Epithelial cell of proximal tubule (primary cell): Measurements from ENCODE around the gene SIGLEC15. TPM values are rescaled to one million over a fixed set of nuclear protein-coding genes. Genes with fewer than 3 reads are reported as not detected.
"Not testable (repeated sequence)": the region's sequence is repeated elsewhere in the genome, so short reads cannot be mapped to it uniquely, and the experiment has no call there.

Source experiments
- DNase-seq: peaks from one replicate; pipeline ENCODE4 v3.0.0-alpha.2; 2011; ENCODE audit warnings: low read depth
- H3K4me3 ChIP-seq: 2 replicates; pipeline ENCODE4 v1.5.1; 2011; ENCODE audit warnings: low read depth, mild to moderate bottlenecking, low read length
- total RNA-seq: library from RNA; depleted of rRNA; stranded (reverse); fragments of >200 nt; gene quantifications from 2 replicates; pipeline ENCODE4 v1.2.3, GENCODE V29; 2015
- TF ChIP-seq, protein P1 (sequence below): conservative IDR thresholded peaks from 2 replicates; pipeline ENCODE4 v1.5.1; 2012; ENCODE audit warnings: low read depth, mild to moderate bottlenecking, low read length

The SIGLEC15 gene
- total RNA-seq, 1 donor from 2014 or later: 9.4 TPM

DNA sequence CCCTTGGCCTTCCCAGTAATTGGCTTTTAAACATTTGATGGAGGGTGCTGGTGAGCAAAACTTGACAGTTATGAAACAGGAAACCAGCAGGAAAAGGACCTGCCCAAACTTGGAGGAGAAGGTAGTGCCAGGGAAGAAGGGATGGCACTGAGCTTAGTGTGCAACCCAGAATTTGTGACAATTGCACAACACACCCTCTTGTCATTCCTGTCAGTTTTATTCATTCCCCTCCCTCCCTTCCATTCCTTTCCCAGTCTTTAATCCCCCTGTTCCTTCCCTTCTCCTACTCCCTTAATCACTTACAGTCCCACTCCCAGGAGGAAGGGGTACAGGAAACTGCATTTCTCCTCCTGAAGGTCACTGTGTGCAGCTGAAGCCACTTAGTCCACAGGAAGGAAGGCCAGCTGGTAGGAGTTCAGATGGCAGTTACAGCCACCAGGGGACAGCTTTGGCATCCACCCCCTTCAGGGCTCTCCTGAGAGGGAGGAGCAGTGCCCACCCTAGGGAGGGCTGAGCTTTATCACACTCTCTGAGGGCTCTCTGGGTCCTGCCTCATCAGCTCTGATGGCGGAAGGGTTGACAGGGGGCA lies 24.0 kb upstream of the SIGLEC15 start:
- no peak overlapping the region for H3K4me3 ChIP-seq
- no peak for DNase-seq
- TF ChIP-seq, protein P1, sequence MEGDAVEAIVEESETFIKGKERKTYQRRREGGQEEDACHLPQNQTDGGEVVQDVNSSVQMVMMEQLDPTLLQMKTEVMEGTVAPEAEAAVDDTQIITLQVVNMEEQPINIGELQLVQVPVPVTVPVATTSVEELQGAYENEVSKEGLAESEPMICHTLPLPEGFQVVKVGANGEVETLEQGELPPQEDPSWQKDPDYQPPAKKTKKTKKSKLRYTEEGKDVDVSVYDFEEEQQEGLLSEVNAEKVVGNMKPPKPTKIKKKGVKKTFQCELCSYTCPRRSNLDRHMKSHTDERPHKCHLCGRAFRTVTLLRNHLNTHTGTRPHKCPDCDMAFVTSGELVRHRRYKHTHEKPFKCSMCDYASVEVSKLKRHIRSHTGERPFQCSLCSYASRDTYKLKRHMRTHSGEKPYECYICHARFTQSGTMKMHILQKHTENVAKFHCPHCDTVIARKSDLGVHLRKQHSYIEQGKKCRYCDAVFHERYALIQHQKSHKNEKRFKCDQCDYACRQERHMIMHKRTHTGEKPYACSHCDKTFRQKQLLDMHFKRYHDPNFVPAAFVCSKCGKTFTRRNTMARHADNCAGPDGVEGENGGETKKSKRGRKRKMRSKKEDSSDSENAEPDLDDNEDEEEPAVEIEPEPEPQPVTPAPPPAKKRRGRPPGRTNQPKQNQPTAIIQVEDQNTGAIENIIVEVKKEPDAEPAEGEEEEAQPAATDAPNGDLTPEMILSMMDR: no peak

DNA sequence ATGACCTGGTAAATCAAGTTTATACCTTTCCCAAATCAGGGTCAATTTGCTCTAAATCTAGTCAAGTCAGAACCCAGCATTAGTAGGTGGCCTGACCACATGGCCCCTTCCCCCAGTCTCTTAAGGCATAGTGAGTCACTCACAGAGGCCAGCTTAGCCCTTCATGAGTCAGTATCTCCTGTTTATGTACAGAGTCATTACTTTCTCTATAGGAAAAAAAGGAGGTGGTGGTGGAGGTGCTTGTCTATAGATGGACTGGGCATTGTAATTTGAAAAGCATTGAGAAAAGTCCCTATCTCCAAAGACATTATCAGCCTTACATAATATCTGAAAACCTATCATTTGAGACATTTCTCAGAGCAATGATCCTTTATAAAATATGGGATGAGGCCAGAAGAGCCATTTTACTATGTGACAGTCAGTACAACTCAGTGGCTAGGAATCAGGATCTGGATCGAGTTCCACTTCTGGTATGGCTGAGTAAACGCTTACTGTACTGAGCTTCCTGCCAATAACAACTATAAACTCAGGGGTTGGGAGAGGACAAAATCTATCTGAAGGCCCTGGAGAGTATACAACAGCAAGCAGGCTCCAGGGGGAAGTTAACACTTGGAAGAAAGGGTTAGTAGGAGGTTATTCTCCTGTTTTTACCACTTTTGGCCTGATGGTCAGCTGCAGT lies 22.5 kb upstream of the SIGLEC15 start:
- no peak overlapping the region for H3K4me3 ChIP-seq

DNA sequence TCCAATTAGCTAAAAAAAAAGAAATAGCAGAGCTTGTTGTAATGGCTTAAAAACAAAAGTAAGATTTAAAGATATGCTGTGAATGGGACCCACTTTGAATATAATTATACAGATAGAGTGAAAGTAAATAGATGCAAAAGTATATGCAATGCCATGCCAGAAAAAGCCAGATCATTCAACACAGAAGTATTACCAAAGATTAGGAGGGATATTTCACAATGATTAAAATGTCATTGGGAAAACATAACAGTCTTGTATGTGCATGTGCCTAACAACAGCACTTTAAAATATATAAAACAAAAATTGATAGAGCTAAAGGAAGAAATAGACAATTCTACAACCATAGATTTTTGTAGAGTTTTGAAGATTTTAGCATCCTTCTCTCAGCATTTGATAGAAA lies 19.9 kb upstream of the SIGLEC15 start:
- TF ChIP-seq, protein P1: no peak
- H3K4me3 ChIP-seq: no peak overlapping the region
- DNase-seq: no peak

More for the DNA sequence above, 22.5 kb upstream of the SIGLEC15 start:
- TF ChIP-seq, protein P1: no peak
- DNase-seq: peak; percentile 90

DNA sequence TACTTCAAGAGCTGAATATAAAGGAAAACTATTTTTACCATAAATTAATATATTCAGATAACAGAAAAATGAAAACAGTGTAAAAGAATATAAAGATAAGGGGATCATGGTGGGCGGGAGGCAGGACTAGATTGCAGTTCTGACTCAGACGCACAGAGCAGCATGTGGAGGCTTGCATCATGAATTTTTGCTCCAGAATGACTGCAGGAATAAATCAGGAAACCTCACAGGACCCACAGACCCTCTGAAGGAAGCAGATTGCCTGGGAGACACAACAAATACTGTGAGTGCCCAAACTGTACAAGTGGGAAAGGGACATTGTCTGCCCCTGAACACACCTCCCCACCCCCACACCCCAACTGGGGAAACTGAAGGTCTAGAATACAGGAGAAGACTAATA lies 19.2 kb upstream of the SIGLEC15 start:
- no peak for DNase-seq
- no peak overlapping the region for H3K4me3 ChIP-seq
- TF ChIP-seq, protein P1: no peak

DNA sequence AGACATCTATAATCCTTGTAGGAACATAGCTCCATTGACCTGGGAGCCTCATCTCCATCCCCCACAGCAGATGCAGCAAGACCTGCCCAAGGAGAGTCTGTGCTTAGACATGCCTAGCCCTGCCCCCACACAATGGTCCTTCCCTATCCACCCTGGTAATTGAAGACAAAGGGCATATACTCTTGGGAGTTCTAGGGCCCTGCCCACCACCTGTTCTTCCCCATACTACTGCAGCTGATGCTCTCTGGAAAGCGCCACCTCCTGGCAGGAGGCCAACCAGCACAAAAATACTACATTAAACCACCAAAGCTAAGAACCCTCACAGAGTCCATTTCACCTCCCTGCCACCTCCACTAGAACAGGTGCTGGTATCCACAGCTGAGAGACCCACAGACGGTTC lies 18.3 kb upstream of the SIGLEC15 start:
- TF ChIP-seq, protein P1: peak; percentile 20
- not testable (repeated sequence) for H3K4me3 ChIP-seq, DNase-seq

DNA sequence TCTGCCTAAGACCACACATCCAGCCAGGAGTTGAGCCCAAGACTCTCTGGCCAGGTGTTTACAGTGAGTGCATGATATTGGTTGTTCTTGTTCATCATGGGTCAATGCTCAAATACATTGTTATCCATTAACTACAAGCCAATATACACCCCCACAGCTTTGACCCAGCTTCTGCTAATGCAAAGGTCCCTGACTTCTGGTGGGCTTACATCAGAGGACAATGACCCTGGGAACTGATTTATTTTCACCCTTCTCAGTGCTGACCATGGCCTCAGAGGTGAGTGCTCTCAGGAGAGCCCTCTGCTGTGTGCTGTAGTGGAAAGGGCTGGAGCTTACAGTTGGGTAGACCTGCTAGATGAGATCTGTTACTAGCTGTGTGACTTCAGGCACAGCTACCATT lies 10.7 kb upstream of the SIGLEC15 start:
- not testable (repeated sequence) for H3K4me3 ChIP-seq, DNase-seq

DNA sequence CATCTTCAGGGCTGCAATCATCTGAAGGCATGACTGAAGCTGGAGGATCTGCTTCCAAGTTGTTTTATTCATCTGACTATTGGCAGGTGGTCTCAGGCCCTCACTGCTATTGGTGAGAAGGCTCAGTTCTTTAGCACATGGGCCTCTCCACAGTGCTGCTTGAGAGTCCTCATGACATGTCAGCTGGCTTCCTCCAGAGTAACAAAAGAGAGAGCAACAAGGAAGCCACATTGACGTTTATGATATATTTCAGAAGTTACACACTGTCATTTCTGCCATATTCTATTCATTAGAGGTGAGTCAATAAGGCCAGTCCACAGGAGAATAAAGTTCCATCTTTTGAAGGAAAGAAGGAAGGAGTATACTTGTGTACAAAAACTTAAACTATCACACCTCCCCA lies 7.9 kb upstream of the SIGLEC15 start:
- TF ChIP-seq, protein P1: no peak
- H3K4me3 ChIP-seq: no peak overlapping the region

DNA sequence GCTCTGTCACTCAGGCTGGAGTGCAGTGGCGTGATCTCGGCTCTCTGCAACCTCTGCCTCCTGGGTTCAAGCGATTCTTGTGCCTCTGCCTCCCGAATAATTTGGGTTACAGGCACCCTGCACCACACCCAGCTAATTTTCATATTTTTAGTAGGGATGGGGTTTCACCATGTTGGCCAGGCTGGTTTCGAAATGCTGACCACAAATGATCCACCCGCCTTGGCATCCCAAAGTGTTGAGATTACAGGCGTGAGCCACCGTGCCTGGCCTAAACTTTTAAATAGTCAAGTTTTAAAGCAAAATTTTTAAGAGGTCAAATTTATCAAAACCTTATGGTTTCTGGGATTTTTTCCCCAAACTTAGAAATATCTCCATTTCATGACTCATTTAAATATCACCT lies 6.7 kb upstream of the SIGLEC15 start:
- not testable (repeated sequence) for DNase-seq, H3K4me3 ChIP-seq

More for the DNA sequence above, 7.9 kb upstream of the SIGLEC15 start:
- no peak for DNase-seq
